PFSK-1 (cell line): ENCODE measurements around the gene FSTL4.

Source experiments
- FOXP2 ChIP-seq: optimal IDR thresholded peaks from 2 replicates; pipeline ENCODE3; 2011; ENCODE audit warnings: borderline replicate concordance, control low read depth, inconsistent platforms; ENCODE audit not compliant: insufficient read depth; ENCODE audit errors: extremely low read length, extremely low read depth
- POLR2AphosphoS5 ChIP-seq: IDR thresholded peaks from 2 replicates; pipeline ENCODE4 v1.6.1; 2012; ENCODE audit warnings: low read depth, mild to moderate bottlenecking, control low read depth, low read length, moderate library complexity
- TAF1 ChIP-seq: IDR thresholded peaks from 2 replicates; pipeline ENCODE4 v1.6.1; 2012; ENCODE audit warnings: low read length, control low read depth, borderline replicate concordance; ENCODE audit not compliant: insufficient read depth
- TF ChIP-seq, protein P1 (sequence below), 2 experiments: IDR thresholded peaks; 2 replicates each; pipeline versions ENCODE4 v1.6.1 to v1.8.0; 2011 to 2012; ENCODE audit warnings: low read depth in 2 of 2, low read length in 2 of 2, control low read depth in 1 of 2, inconsistent platforms in 1 of 2, mild to moderate bottlenecking in 1 of 2, moderate library complexity in 1 of 2; ENCODE audit not compliant: insufficient read depth in 1 of 2

DNA sequence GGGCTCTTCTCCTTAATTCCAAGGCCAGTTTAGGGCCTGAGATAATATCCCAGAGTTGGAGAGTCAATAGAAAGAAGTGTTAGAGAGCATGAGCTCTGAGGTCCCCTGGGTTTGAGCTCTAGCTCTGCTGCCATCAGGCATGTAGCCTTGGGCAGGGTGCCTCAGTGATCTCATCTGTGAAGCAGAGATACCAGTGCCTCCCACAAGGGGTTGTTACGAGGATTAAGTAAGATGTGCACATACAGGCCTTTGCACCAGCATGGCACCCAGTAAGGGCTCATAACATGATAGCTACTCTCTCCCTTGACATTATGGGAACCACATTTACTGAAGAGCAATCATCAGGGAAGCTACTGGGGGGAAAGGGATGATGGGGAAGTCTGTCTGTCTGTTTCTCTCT, 294.8 kb downstream of the FSTL4 start:
- TF ChIP-seq FOXP2: no peak
- no peak for TF ChIP-seq POLR2AphosphoS5
- TF ChIP-seq, protein P1, sequence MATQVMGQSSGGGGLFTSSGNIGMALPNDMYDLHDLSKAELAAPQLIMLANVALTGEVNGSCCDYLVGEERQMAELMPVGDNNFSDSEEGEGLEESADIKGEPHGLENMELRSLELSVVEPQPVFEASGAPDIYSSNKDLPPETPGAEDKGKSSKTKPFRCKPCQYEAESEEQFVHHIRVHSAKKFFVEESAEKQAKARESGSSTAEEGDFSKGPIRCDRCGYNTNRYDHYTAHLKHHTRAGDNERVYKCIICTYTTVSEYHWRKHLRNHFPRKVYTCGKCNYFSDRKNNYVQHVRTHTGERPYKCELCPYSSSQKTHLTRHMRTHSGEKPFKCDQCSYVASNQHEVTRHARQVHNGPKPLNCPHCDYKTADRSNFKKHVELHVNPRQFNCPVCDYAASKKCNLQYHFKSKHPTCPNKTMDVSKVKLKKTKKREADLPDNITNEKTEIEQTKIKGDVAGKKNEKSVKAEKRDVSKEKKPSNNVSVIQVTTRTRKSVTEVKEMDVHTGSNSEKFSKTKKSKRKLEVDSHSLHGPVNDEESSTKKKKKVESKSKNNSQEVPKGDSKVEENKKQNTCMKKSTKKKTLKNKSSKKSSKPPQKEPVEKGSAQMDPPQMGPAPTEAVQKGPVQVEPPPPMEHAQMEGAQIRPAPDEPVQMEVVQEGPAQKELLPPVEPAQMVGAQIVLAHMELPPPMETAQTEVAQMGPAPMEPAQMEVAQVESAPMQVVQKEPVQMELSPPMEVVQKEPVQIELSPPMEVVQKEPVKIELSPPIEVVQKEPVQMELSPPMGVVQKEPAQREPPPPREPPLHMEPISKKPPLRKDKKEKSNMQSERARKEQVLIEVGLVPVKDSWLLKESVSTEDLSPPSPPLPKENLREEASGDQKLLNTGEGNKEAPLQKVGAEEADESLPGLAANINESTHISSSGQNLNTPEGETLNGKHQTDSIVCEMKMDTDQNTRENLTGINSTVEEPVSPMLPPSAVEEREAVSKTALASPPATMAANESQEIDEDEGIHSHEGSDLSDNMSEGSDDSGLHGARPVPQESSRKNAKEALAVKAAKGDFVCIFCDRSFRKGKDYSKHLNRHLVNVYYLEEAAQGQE (IDR thresholded peaks at IDR 0.05; ENCODE audit: insufficient read depth in 1 of 2, low read depth in 2 of 2, low read length in 2 of 2): no peak
- no peak for TF ChIP-seq TAF1
